HG03558 (cell line): ENCODE data around the gene NOL9.
"Not testable (repeated sequence)": the region's sequence is repeated elsewhere in the genome, so short reads cannot be mapped to it uniquely, and the experiment has no call there.

Source experiments
- ATAC-seq: cut with Tn5 transposase; IDR thresholded peaks from one replicate; pipeline ENCODE4 v1.9.1; 2021; ENCODE audit warnings: moderate number of reproducible peaks; ENCODE audit not compliant: unreplicated experiment; ENCODE audit errors: extremely low read depth

The NOL9 gene

GRCh38 chr1:6493834-6494223 lies 60.5 kb downstream of the NOL9 start:
- not testable (repeated sequence) for ATAC-seq

GRCh38 chr1:6491966-6492365 lies 62.3 kb downstream of the NOL9 start:
- no peak for ATAC-seq

GRCh38 chr1:6491480-6491962 lies 62.8 kb downstream of the NOL9 start, which contains the start of gene PLEKHG5:
Gene PLEKHG5, minus strand, starts transcription at chr1:6491667. Its CDS starts 14,096 bp downstream, at chr1:6477571.
- ATAC-seq = no peak

- ATAC-seq = no peak
Observed at GRCh38 chr1:6491081-6491449, 63.2 kb downstream of the NOL9 start.

GRCh38 chr1:6490181-6491080 lies 63.9 kb downstream of the NOL9 start:
- ATAC-seq = no peak

GRCh38 chr1:6489799-6490180 lies 64.5 kb downstream of the NOL9 start:
- ATAC-seq = no peak

- no peak for ATAC-seq
Observed at GRCh38 chr1:6489383-6489765, 64.9 kb downstream of the NOL9 start.

GRCh38 chr1:6488602-6489382 lies 65.5 kb downstream of the NOL9 start:
- no peak for ATAC-seq

- ATAC-seq = no peak
Observed at GRCh38 chr1:6487804-6488484, 66.4 kb downstream of the NOL9 start.

GRCh38 chr1:6486433-6487011 lies 67.8 kb downstream of the NOL9 start:
- ATAC-seq = no peak

GRCh38 chr1:6485168-6486101 lies 68.9 kb downstream of the NOL9 start:
- ATAC-seq = no peak

- ATAC-seq = no peak
Observed at GRCh38 chr1:6484826-6485167, 69.5 kb downstream of the NOL9 start.

- no peak for ATAC-seq
Observed at GRCh38 chr1:6483761-6484117, 70.6 kb downstream of the NOL9 start.

GRCh38 chr1:6483017-6483760 lies 71.1 kb downstream of the NOL9 start:
- ATAC-seq = no peak

- no peak for ATAC-seq
Observed at GRCh38 chr1:6481820-6482219, 72.5 kb downstream of the NOL9 start.

GRCh38 chr1:6477039-6477820 lies 77.1 kb downstream of the NOL9 start:
- no peak for ATAC-seq

- ATAC-seq = no peak
Observed at GRCh38 chr1:6476483-6476882, 77.8 kb downstream of the NOL9 start.
